Measurements from ENCODE around the gene TIAM2. TPM values are rescaled to one million over a fixed set of nuclear protein-coding genes. Genes with fewer than 3 reads are reported as not detected.

The TIAM2 gene
- total RNA-seq, 3 donors from 2014 or later (not counting 1 experiment from before 2014, with no cell fraction given): 6.5 to 11.1 (median 8.7) TPM

- no peak overlapping the region for H3K4me3 Mint-ChIP-seq
- intact Hi-C loops (cut with micrococcal nuclease): no loop called here
- no peak for DNase-seq
- Histone ChIP-seq H3K27ac (ENCODE audit: low read length) (no peak overlapping the region), H3K27me3 (ENCODE audit: control insufficient read depth, insufficient read depth, low read length) (no peaks in the 10 kb centered on the region), H3K4me3 (ENCODE audit: low read length) (no peak overlapping the region), H3K36me3 (ENCODE audit: control insufficient read depth, insufficient read depth, low read length) (peaks cover 30% of the 10 kb centered on the region), H3K4me1 (ENCODE audit: control insufficient read depth, insufficient read depth, low read length) (no peaks in the 10 kb centered on the region), H3K9me3 (ENCODE audit: control insufficient read depth, insufficient read depth, low read length) (no peaks in the 10 kb centered on the region)
- H3K9me3 Mint-ChIP-seq: no peaks in the 10 kb centered on the region
- ATAC-seq: no peak
- no peak overlapping the region for H3K27ac Mint-ChIP-seq
- no CpG with 5 or more reads among the region's 4 CpGs for WGBS (ENCODE audit: insufficient coverage)
- no peak for TF ChIP-seq CTCF (IDR thresholded peaks at IDR 0.05)
- no peaks in the 10 kb centered on the region for H3K27me3 Mint-ChIP-seq (ENCODE audit: low read depth in 2 of 2)
- no peaks in the 10 kb centered on the region for H3K4me1 Mint-ChIP-seq
- no peaks in the 10 kb centered on the region for H3K36me3 Mint-ChIP-seq
Measured at GRCh38 chr6:155303361-155303870, 308.3 kb downstream of the TIAM2 start.

- intact Hi-C loops (cut with micrococcal nuclease): no loop called here
- H3K36me3 Mint-ChIP-seq: no peaks in the 10 kb centered on the region
- H3K4me1 Mint-ChIP-seq: peaks cover 0 to 4% of the 10 kb centered on the region in 2 donors
Measured at GRCh38 chr6:155306958-155307357, 311.8 kb downstream of the TIAM2 start.

More at GRCh38 chr6:155306958-155307357, 311.8 kb downstream of the TIAM2 start:
- no peak for TF ChIP-seq CTCF (IDR thresholded peaks at IDR 0.05)
- 98% methylated on average over 2 of the region's 2 CpGs for WGBS (ENCODE audit: insufficient coverage)
- Histone ChIP-seq H3K36me3 (ENCODE audit: control insufficient read depth, insufficient read depth, low read length) (peaks cover 27% of the 10 kb centered on the region), H3K4me1 (ENCODE audit: control insufficient read depth, insufficient read depth, low read length) (no peaks in the 10 kb centered on the region), H3K27ac (ENCODE audit: low read length) (no peak overlapping the region), H3K9me3 (ENCODE audit: control insufficient read depth, insufficient read depth, low read length) (no peaks in the 10 kb centered on the region), H3K27me3 (ENCODE audit: control insufficient read depth, insufficient read depth, low read length) (no peaks in the 10 kb centered on the region), H3K4me3 (ENCODE audit: low read length) (no peak overlapping the region)
- Mint-ChIP-seq H3K9me3 (no peaks in the 10 kb centered on the region), H3K27me3 (ENCODE audit: low read depth in 2 of 2) (no peaks in the 10 kb centered on the region), H3K4me3 (no peak overlapping the region), H3K27ac (peak overlapping the region in 1 of 2 donors; percentile 32)
- peak; percentile 30 to 55 (median 44) for ATAC-seq
- DNase-seq: no peak
